Endothelial cell of umbilical vein (primary cell): ENCODE data around the gene CFI. TPM values are rescaled to one million over a fixed set of nuclear protein-coding genes. Genes with fewer than 3 reads are reported as not detected.

ENCODE experiments used
- BruUV-seq: library from RNA; stranded (reverse); fragments of 400-500 nt; replicated peaks from 2 replicates; lab custom pipeline; 2021; lab: Mats Ljungman, UMichigan
- CTCF ChIA-PET: fragments of 300-600, 350-600 bp; sonication (Branson Sonifier 250); formaldehyde crosslinking; loops from one replicate; lab custom pipeline; 2021; ENCODE audit warnings: antibody characterized with exemption, inconsistent platforms; lab: Charles Lee
- POLR2A ChIA-PET: fragments of 300-600, 350-600 bp; sonication (Branson Sonifier 250); formaldehyde crosslinking; loops from one replicate; lab custom pipeline; 2021; ENCODE audit warnings: antibody characterized with exemption, inconsistent platforms; lab: Charles Lee
- DNase-seq: peaks from one replicate; pipeline ENCODE4 v3.0.0-alpha.2; 2011; ENCODE audit warnings: low read depth, low spot score
- FAIRE-seq: peaks from 2 replicates; lab custom pipeline; 2011; peaks lifted over from hg19 to GRCh38; lab: Jason Lieb, UNC
- H2AFZ ChIP-seq: 2 replicates; pipeline ENCODE4 v1.6.0; 2012; ENCODE audit warnings: low read depth, low read length, control low read depth, inconsistent platforms
- H3K27ac ChIP-seq: 2 replicates; pipeline ENCODE4 v1.5.1; 2011; ENCODE audit warnings: low read depth, mild to moderate bottlenecking, control low read depth, low read length, moderate library complexity; ENCODE audit not compliant: insufficient read depth
- H3K27me3 ChIP-seq, 2 experiments: 2 replicates each; pipeline versions ENCODE4 v1.6.0 to v1.6.1; 2011; ENCODE audit warnings: low read length in 2 of 2, mixed read lengths in 1 of 2; ENCODE audit not compliant: control insufficient read depth in 2 of 2, insufficient read depth in 2 of 2
- H3K36me3 ChIP-seq, 2 experiments: 2 replicates in 1 of 2; 3 replicates in 1 of 2; pipeline ENCODE4 v1.5.1; 2011; ENCODE audit warnings: low read length in 2 of 2, mild to moderate bottlenecking in 1 of 2, moderate library complexity in 1 of 2; ENCODE audit not compliant: control insufficient read depth in 2 of 2, insufficient read depth in 2 of 2; ENCODE audit errors: extremely low read depth in 1 of 2
- H3K4me1 ChIP-seq: 3 replicates; pipeline ENCODE4 v1.5.1; 2011; ENCODE audit warnings: mild to moderate bottlenecking, low read length; ENCODE audit not compliant: control insufficient read depth, insufficient read depth; ENCODE audit errors: extremely low read depth
- H3K4me2 ChIP-seq: 2 replicates; pipeline ENCODE4 v1.6.1; 2011; ENCODE audit warnings: low read length, control low read depth, mixed read lengths; ENCODE audit not compliant: insufficient read depth
- H3K4me3 ChIP-seq, 3 experiments: fragments of 200-600 bp in 1 of 3; sonication (generic), shearing (Covaris generic) in 1 of 3; replicated peaks in 1 of 3; 2 replicates each; pipeline ENCODE4 v1.5.1; 2011 to 2016; ENCODE audit warnings: control low read depth in 3 of 3, low read length in 3 of 3, mild to moderate bottlenecking in 2 of 3, inconsistent platforms in 1 of 3, low read depth in 1 of 3, moderate library complexity in 1 of 3; ENCODE audit not compliant: insufficient read depth in 1 of 3
- H3K79me2 ChIP-seq: 2 replicates; pipeline ENCODE4 v1.6.0; 2012; ENCODE audit warnings: low read length, inconsistent platforms; ENCODE audit not compliant: control insufficient read depth, insufficient read depth
- H3K9ac ChIP-seq: replicated peaks from 2 replicates; pipeline ENCODE3; 2011; ENCODE audit warnings: low read length, control low read depth; ENCODE audit not compliant: insufficient read depth; ENCODE audit errors: extremely low read depth
- H3K9me1 ChIP-seq: replicated peaks from 3 replicates; pipeline ENCODE4 v1.6.0; 2011; ENCODE audit warnings: mild to moderate bottlenecking, low read length; ENCODE audit not compliant: control insufficient read depth, insufficient read depth; ENCODE audit errors: extremely low read depth
- H3K9me3 ChIP-seq: replicated peaks from 2 replicates; pipeline ENCODE4 v1.5.1; 2012; ENCODE audit warnings: low read length, inconsistent platforms; ENCODE audit not compliant: control insufficient read depth, insufficient read depth
- H4K20me1 ChIP-seq: replicated peaks from 2 replicates; pipeline ENCODE3; 2011; ENCODE audit warnings: mild to moderate bottlenecking, low read length; ENCODE audit not compliant: control insufficient read depth, insufficient read depth; ENCODE audit errors: extremely low read depth
- EZH2 ChIP-seq: IDR thresholded peaks from 2 replicates; pipeline ENCODE4 v1.6.1; 2012; ENCODE audit warnings: borderline replicate concordance, low read depth, mild to moderate bottlenecking, moderate library complexity, low read length, inconsistent platforms; ENCODE audit not compliant: severe bottlenecking
- FOS ChIP-seq: IDR thresholded peaks from 2 replicates; pipeline ENCODE4 v1.6.1; 2011; ENCODE audit warnings: mild to moderate bottlenecking, low read length, moderate library complexity, borderline replicate concordance; ENCODE audit not compliant: insufficient read depth
- GATA2 ChIP-seq: IDR thresholded peaks from 2 replicates; pipeline ENCODE4 v1.7.0; 2011; ENCODE audit warnings: low read depth, mild to moderate bottlenecking, moderate library complexity, mixed read lengths, low read length; ENCODE audit not compliant: insufficient read length, insufficient read depth
- JUN ChIP-seq: IDR thresholded peaks from 2 replicates; pipeline ENCODE4 v1.6.1; 2011; ENCODE audit warnings: borderline replicate concordance, low read depth; ENCODE audit not compliant: insufficient read length, insufficient read depth
- MYC ChIP-seq: IDR thresholded peaks from one replicate; pipeline ENCODE4 v1.6.1; 2011; ENCODE audit warnings: mild to moderate bottlenecking, low read depth, low read length
- POLR2A ChIP-seq: IDR thresholded peaks from 2 replicates; pipeline ENCODE4 v1.6.1; 2012; ENCODE audit warnings: low read depth, mild to moderate bottlenecking, control low read depth, low read length
- POLR2AphosphoS5 ChIP-seq: IDR thresholded peaks from 2 replicates; pipeline ENCODE4 v1.6.1; 2012; ENCODE audit warnings: low read depth, mild to moderate bottlenecking, control low read depth, low read length, moderate library complexity; ENCODE audit not compliant: insufficient read depth
- dilution Hi-C: fragments of 300-500 bp; cut with MboI; formaldehyde crosslinking; loops from one replicate; pipeline ENCODE4 v1.15.0; 2019; ENCODE audit warnings: low sequenced_read_pairs; ENCODE audit not compliant: extremely low pct_ligation_motif_present
- intact Hi-C: fragments of 100-400 bp; cut with micrococcal nuclease; formaldehyde crosslinking; loops from one replicate; pipeline ENCODE4 v1.10.0; 2022
- polyA plus RNA-seq, 4 experiments: library from polyadenylated mRNA; depleted of rRNA in 3 of 4; stranded (reverse) in 3 of 4; unstranded in 1 of 4; fragments of >200 nt; gene quantifications; 2 replicates each; pipeline versions ENCODE4 v1.2.1 to v1.2.3, GENCODE V29; 2011 to 2012; ENCODE audit warnings: missing spikeins in 1 of 4
- total RNA-seq: library from RNA; stranded (reverse); gene quantifications from 2 replicates; pipeline ENCODE4 v1.2.3, GENCODE V29; 2021
- TF ChIP-seq, protein P1 (sequence below), 2 donors: IDR thresholded peaks; 1 replicate in 1 of 2; 2 replicates in 1 of 2; pipeline ENCODE4 v1.5.1; 2011; ENCODE audit warnings: low read length in 2 of 2, mild to moderate bottlenecking in 2 of 2, moderate library complexity in 2 of 2, control low read depth in 1 of 2, inconsistent platforms in 1 of 2, low read depth in 1 of 2; ENCODE audit not compliant: insufficient read depth in 1 of 2; ENCODE audit errors: extremely low read depth in 1 of 2
- TF ChIP-seq, protein P2 (sequence below): IDR thresholded peaks from 2 replicates; pipeline ENCODE4 v1.6.1; 2011; ENCODE audit not compliant: insufficient read depth, insufficient read length

Gene CFI
- total and polyA plus RNA-seq, 2 donors (not counting 3 experiments of a cell fraction or from before 2014, with no cell fraction given): 10.0 to 21.4 TPM

DNA sequence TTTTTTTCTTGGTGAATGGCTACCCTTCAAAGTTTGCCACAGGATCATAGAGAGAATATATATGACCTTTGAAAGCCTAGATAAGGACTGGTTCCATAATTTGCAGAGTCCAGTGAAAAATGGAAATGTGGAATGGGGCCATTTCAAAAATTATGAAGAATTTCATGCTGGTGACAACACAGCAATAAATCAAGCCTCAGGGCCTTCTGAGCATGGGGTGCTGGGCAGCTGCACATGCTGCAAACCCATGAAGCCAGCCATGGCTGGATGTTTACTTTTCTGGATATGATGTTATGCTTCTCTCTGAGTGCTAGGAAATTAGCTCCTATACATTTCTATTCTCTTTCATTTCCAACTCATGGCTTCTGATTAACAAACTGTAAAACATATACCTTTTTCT, 56.0 kb downstream of the CFI start:
- H3K4me2 ChIP-seq: no peak overlapping the region
- dilution Hi-C loops (no loop called here), intact Hi-C loops (no loop called here)
- H3K36me3 ChIP-seq: no peaks in the 10 kb centered on the region
- H4K20me1 ChIP-seq: no peaks in the 10 kb centered on the region
- no peaks in the 10 kb centered on the region for H3K79me2 ChIP-seq
- CTCF ChIA-PET: no interaction called here
- no peak overlapping the region for H3K27ac ChIP-seq
- POLR2A ChIA-PET: no interaction called here
- TF ChIP-seq MYC (no peak), POLR2AphosphoS5 (no peak), FOS (no peak), POLR2A (no peak), JUN (no peak), GATA2 (no peak), EZH2 (no peak)
- TF ChIP-seq, protein P1, sequence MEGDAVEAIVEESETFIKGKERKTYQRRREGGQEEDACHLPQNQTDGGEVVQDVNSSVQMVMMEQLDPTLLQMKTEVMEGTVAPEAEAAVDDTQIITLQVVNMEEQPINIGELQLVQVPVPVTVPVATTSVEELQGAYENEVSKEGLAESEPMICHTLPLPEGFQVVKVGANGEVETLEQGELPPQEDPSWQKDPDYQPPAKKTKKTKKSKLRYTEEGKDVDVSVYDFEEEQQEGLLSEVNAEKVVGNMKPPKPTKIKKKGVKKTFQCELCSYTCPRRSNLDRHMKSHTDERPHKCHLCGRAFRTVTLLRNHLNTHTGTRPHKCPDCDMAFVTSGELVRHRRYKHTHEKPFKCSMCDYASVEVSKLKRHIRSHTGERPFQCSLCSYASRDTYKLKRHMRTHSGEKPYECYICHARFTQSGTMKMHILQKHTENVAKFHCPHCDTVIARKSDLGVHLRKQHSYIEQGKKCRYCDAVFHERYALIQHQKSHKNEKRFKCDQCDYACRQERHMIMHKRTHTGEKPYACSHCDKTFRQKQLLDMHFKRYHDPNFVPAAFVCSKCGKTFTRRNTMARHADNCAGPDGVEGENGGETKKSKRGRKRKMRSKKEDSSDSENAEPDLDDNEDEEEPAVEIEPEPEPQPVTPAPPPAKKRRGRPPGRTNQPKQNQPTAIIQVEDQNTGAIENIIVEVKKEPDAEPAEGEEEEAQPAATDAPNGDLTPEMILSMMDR (IDR thresholded peaks at IDR 0.05; ENCODE audit: extremely low read depth in 1 of 2, insufficient read depth in 1 of 2, low read depth in 1 of 2, low read length in 2 of 2): no peak
- TF ChIP-seq, protein P2, sequence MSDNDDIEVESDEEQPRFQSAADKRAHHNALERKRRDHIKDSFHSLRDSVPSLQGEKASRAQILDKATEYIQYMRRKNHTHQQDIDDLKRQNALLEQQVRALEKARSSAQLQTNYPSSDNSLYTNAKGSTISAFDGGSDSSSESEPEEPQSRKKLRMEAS: no peak
- DNase-seq (no peak), FAIRE-seq (no peak)
- H3K27me3 ChIP-seq: no peaks in the 10 kb centered on the region
- H3K9ac ChIP-seq: no peak overlapping the region
- no peaks in the 10 kb centered on the region for H3K9me1 ChIP-seq
- no TSS peak for BruUV-seq
- H3K4me3 ChIP-seq: no peak overlapping the region
- H3K4me1 ChIP-seq: no peaks in the 10 kb centered on the region
- no peak overlapping the region for H2AFZ ChIP-seq
- no peaks in the 10 kb centered on the region for H3K9me3 ChIP-seq
